ENCODE results near the gene EXOC4.

The EXOC4 gene

GRCh38 chr7:134016223-134016941 lies 763.5 kb downstream of the EXOC4 start:
- no peaks in the 10 kb centered on the region for H3K4me1 ChIP-seq (ENCODE audit: control insufficient read depth, insufficient read depth, low read length, poor library complexity, severe bottlenecking)

GRCh38 chr7:134016942-134017303 lies 764.0 kb downstream of the EXOC4 start:
- Histone ChIP-seq H3K4me3 (ENCODE audit: extremely low read depth, insufficient read depth, low read length, poor library complexity, severe bottlenecking) (no peak overlapping the region), H3K9me3 (ENCODE audit: control insufficient read depth, low read length) (no peaks in the 10 kb centered on the region), H3K27ac (ENCODE audit: low read depth, low read length, severe bottlenecking) (no peak overlapping the region), H3K4me1 (ENCODE audit: control insufficient read depth, insufficient read depth, low read length, poor library complexity, severe bottlenecking) (no peaks in the 10 kb centered on the region), H3K36me3 (ENCODE audit: control insufficient read depth, insufficient read depth, low read length) (no peaks in the 10 kb centered on the region)
- WGBS, 2 experiments (ENCODE audit: insufficient coverage in 2 of 2): 79 to 100% methylated on average over 1 to 2 of the region's 3 CpGs

More at GRCh38 chr7:134016223-134016941, 763.5 kb downstream of the EXOC4 start:
- H3K4me3 ChIP-seq (ENCODE audit: extremely low read depth, insufficient read depth, low read length, poor library complexity, severe bottlenecking): no peak overlapping the region
- no peak overlapping the region for H3K27ac ChIP-seq (ENCODE audit: low read depth, low read length, severe bottlenecking)
- WGBS, 2 experiments (ENCODE audit: insufficient coverage in 2 of 2): 70 to 100% methylated on average over 2 to 3 of the region's 4 CpGs
- H3K9me3 ChIP-seq (ENCODE audit: control insufficient read depth, low read length): no peaks in the 10 kb centered on the region
- H3K36me3 ChIP-seq (ENCODE audit: control insufficient read depth, insufficient read depth, low read length): no peaks in the 10 kb centered on the region

DNA sequence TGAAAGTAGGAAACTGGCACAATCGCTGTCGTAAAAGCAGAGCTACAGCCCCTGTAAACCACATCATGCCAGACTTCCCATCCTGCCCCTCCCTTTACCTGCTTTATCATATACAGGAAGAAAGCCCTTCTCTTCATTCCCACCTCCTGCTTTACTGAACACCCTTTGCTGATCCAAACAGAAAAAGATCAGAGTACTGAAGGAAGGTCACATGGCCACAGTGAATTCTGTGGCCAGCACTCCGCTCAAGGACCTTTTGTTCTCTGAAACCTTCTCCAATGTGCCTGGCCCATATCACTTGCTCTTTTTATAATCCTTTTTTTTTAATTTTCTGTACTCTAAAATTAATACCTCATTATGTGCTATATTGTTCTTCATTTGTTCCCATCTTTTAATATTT lies 765.4 kb downstream of the EXOC4 start:
- 95 to 100% methylated on average over 1 to 3 of the region's 3 CpGs for WGBS, 2 experiments (ENCODE audit: insufficient coverage in 2 of 2)

GRCh38 chr7:134019251-134019650 lies 766.4 kb downstream of the EXOC4 start:
- WGBS, 2 experiments (ENCODE audit: insufficient coverage in 2 of 2): 100% methylated on average over 1 of the region's 2 CpGs; no CpG with 5 or more reads in 1 of the 2 experiments
- no peak overlapping the region for H3K27ac ChIP-seq (ENCODE audit: low read depth, low read length, severe bottlenecking)

More for the DNA sequence above, 765.4 kb downstream of the EXOC4 start:
- Histone ChIP-seq H3K4me3 (ENCODE audit: extremely low read depth, insufficient read depth, low read length, poor library complexity, severe bottlenecking) (no peak overlapping the region), H3K36me3 (ENCODE audit: control insufficient read depth, insufficient read depth, low read length) (no peaks in the 10 kb centered on the region), H3K9me3 (ENCODE audit: control insufficient read depth, low read length) (no peaks in the 10 kb centered on the region), H3K27ac (ENCODE audit: low read depth, low read length, severe bottlenecking) (no peak overlapping the region), H3K4me1 (ENCODE audit: control insufficient read depth, insufficient read depth, low read length, poor library complexity, severe bottlenecking) (no peaks in the 10 kb centered on the region)

DNA sequence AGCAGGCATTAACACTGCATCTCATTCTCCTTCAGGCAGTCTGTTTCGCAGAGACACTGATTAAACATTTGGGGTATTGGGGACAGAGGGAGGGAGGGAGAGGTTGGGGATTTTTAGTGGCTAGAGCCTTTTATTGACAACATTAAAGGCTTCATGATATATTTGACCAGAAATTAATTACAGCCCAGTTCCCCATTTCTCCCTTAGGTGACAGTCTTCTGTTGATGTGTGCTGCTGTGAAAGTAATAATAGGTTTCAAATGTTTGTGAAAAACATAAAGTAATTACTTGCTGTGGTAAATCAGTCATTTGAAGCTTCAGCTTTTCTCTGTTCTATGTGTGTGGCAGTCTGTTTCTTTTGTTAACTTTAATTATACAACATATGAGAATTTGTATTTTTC lies 769.0 kb downstream of the EXOC4 start:
- WGBS, 2 experiments (ENCODE audit: insufficient coverage in 2 of 2): no CpG with 5 or more reads among the region's 1 CpG
- Histone ChIP-seq H3K36me3 (ENCODE audit: control insufficient read depth, insufficient read depth, low read length) (no peaks in the 10 kb centered on the region), H3K9me3 (ENCODE audit: control insufficient read depth, low read length) (no peaks in the 10 kb centered on the region), H3K4me3 (ENCODE audit: extremely low read depth, insufficient read depth, low read length, poor library complexity, severe bottlenecking) (no peak overlapping the region), H3K27ac (ENCODE audit: low read depth, low read length, severe bottlenecking) (no peak overlapping the region), H3K4me1 (ENCODE audit: control insufficient read depth, insufficient read depth, low read length, poor library complexity, severe bottlenecking) (no peaks in the 10 kb centered on the region)

More at GRCh38 chr7:134019251-134019650, 766.4 kb downstream of the EXOC4 start:
- Histone ChIP-seq H3K36me3 (ENCODE audit: control insufficient read depth, insufficient read depth, low read length) (no peaks in the 10 kb centered on the region), H3K4me1 (ENCODE audit: control insufficient read depth, insufficient read depth, low read length, poor library complexity, severe bottlenecking) (no peaks in the 10 kb centered on the region), H3K4me3 (ENCODE audit: extremely low read depth, insufficient read depth, low read length, poor library complexity, severe bottlenecking) (no peak overlapping the region), H3K9me3 (ENCODE audit: control insufficient read depth, low read length) (no peaks in the 10 kb centered on the region)

GRCh38 chr7:134022286-134022911 lies 769.5 kb downstream of the EXOC4 start:
- Histone ChIP-seq H3K36me3 (ENCODE audit: control insufficient read depth, insufficient read depth, low read length) (no peaks in the 10 kb centered on the region), H3K4me3 (ENCODE audit: extremely low read depth, insufficient read depth, low read length, poor library complexity, severe bottlenecking) (no peak overlapping the region), H3K27ac (ENCODE audit: low read depth, low read length, severe bottlenecking) (no peak overlapping the region), H3K4me1 (ENCODE audit: control insufficient read depth, insufficient read depth, low read length, poor library complexity, severe bottlenecking) (no peaks in the 10 kb centered on the region), H3K9me3 (ENCODE audit: control insufficient read depth, low read length) (no peaks in the 10 kb centered on the region)
- WGBS, 2 experiments (ENCODE audit: insufficient coverage in 2 of 2): no CpG with 5 or more reads among the region's 1 CpG

- Histone ChIP-seq H3K9me3 (ENCODE audit: control insufficient read depth, low read length) (peaks cover under 1% of the 10 kb centered on the region), H3K27ac (ENCODE audit: low read depth, low read length, severe bottlenecking) (no peak overlapping the region), H3K4me3 (ENCODE audit: extremely low read depth, insufficient read depth, low read length, poor library complexity, severe bottlenecking) (no peak overlapping the region), H3K36me3 (ENCODE audit: control insufficient read depth, insufficient read depth, low read length) (no peaks in the 10 kb centered on the region), H3K4me1 (ENCODE audit: control insufficient read depth, insufficient read depth, low read length, poor library complexity, severe bottlenecking) (no peaks in the 10 kb centered on the region)
- WGBS, 2 experiments (ENCODE audit: insufficient coverage in 2 of 2): 93 to 96% methylated on average over 2 of the region's 2 CpGs
These were observed 771.9 kb downstream of the EXOC4 start for GRCh38 chr7:134024739-134025138.

- Histone ChIP-seq H3K9me3 (ENCODE audit: control insufficient read depth, low read length) (peaks cover 4% of the 10 kb centered on the region), H3K36me3 (ENCODE audit: control insufficient read depth, insufficient read depth, low read length) (no peaks in the 10 kb centered on the region), H3K27ac (ENCODE audit: low read depth, low read length, severe bottlenecking) (no peak overlapping the region), H3K4me3 (ENCODE audit: extremely low read depth, insufficient read depth, low read length, poor library complexity, severe bottlenecking) (no peak overlapping the region), H3K4me1 (ENCODE audit: control insufficient read depth, insufficient read depth, low read length, poor library complexity, severe bottlenecking) (no peaks in the 10 kb centered on the region)
- WGBS, 2 experiments (ENCODE audit: insufficient coverage in 2 of 2): 36 to 71% methylated on average over 2 to 4 of the region's 4 CpGs
These were observed 776.0 kb downstream of the EXOC4 start for GRCh38 chr7:134028853-134029252.

DNA sequence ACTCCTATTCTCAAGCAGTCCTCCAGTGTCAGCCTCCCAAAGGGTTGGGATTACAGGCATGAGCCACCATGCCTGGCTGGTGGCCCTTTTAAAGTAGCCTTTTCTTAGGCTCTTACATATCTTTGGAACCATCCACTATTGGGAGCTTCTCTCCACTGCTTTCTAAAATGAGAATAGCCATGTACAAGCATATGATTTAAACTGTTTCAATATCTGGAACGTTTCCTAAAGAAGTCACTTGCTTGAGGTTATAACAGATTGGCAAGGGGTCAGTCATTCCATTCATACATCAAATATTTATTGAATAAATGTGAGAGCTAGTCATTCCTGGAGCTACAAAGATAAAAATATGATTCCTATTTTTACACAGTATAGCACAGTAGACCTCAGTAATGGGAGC lies 776.9 kb downstream of the EXOC4 start:
- Histone ChIP-seq H3K4me3 (ENCODE audit: extremely low read depth, insufficient read depth, low read length, poor library complexity, severe bottlenecking) (no peak overlapping the region), H3K36me3 (ENCODE audit: control insufficient read depth, insufficient read depth, low read length) (no peaks in the 10 kb centered on the region), H3K27ac (ENCODE audit: low read depth, low read length, severe bottlenecking) (no peak overlapping the region), H3K4me1 (ENCODE audit: control insufficient read depth, insufficient read depth, low read length, poor library complexity, severe bottlenecking) (no peaks in the 10 kb centered on the region), H3K9me3 (ENCODE audit: control insufficient read depth, low read length) (peaks cover 4% of the 10 kb centered on the region)
- no CpG with 5 or more reads among the region's 1 CpG for WGBS, 2 experiments (ENCODE audit: insufficient coverage in 2 of 2)

DNA sequence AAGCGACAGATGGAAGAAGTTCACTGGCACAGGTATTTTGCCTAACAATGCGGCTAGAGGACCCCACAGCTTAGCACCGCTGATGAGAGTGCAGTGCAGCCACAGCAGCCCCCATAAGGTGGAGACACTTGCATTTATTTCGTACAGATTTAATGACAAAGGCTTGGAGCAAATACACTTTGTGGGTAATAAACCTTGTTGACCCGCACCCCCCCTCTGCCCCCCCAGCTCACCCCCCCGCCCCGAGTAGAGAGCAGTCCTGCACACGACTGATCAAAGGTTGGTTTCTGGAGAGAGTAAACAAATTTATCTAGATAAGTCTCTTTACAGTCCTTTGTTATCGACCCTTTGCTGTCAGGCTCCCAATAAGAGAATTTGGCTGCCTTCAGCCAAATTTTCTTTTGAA lies 777.6 kb downstream of the EXOC4 start:
- H3K4me1 ChIP-seq (ENCODE audit: control insufficient read depth, insufficient read depth, low read length, poor library complexity, severe bottlenecking): no peaks in the 10 kb centered on the region
- no peak overlapping the region for H3K27ac ChIP-seq (ENCODE audit: low read depth, low read length, severe bottlenecking)
- WGBS, 2 experiments (ENCODE audit: insufficient coverage in 2 of 2): 95 to 100% methylated on average over 4 to 5 of the region's 9 CpGs
- peaks cover 4% of the 10 kb centered on the region for H3K9me3 ChIP-seq (ENCODE audit: control insufficient read depth, low read length)
- H3K4me3 ChIP-seq (ENCODE audit: extremely low read depth, insufficient read depth, low read length, poor library complexity, severe bottlenecking): no peak overlapping the region
- no peaks in the 10 kb centered on the region for H3K36me3 ChIP-seq (ENCODE audit: control insufficient read depth, insufficient read depth, low read length)
